ENCODE results near the gene ITPA.
"Not testable (repeated sequence)": the region's sequence is repeated elsewhere in the genome, so short reads cannot be mapped to it uniquely, and the experiment has no call there.

Gene ITPA

DNA sequence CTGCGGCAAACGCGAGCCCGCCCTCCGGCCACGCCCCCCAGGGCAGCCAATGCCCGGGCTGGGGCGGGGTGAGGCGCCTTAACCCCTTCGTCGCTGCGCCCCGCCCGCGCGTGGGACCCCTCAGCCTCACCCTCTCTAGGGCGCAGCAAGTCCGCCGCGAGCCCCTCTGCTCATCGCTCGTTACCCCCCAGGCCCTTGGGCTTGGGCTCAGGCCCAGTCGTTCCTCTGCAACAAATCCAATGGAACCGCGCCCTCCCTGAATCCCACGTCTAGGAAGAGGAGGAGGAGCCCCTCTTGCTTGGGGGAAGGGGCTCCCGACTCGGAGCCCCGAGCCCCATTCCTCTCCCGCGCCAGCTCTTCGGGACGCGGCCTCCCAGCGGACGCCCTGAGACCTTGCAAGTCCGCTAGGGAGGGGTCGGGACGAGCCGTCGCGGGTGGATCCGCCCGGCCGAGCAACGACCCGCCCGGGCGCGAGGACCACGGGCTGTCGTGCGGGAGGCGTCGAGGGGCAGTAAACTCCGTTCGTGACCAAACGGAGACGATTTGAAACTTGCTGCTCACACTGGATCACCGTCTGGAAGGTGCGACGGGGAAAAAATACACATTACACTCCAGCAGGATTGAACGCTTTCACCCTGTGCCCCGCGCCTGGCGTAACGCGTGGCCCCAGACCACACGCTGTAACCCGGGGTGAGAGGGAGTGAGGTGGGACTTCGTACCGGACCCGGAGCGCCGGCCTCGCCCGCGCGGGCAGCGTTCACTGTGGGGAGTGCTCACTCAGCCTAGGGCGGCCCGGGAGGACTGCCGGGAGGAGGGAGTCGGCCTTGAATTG is 35.5 kb upstream of the ITPA start:
- DNase-seq = peak; percentile 95

GRCh38 chr20:3174442-3175261 is 34.6 kb upstream of the ITPA start:
- DNase-seq = no peak

DNA sequence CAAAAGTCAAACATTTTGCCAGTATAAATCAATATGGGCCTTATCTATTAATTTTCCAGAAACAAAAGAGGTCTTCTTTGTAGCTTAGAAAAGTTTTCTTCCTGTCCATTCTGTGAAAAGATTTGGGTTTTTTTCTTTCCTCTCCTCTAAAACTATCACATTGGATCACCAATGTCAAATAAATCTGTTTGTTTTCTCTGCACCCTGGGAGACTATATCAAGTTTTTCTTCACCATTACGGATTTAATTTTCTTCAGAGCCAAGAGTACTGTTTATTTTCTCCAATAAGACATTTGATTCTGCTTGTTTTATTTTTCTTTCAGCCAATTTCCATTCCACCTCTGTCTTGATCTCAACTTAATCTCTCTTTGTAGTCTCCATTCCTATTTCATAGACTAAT is 34.0 kb upstream of the ITPA start:
- DNase-seq = no peak

DNA sequence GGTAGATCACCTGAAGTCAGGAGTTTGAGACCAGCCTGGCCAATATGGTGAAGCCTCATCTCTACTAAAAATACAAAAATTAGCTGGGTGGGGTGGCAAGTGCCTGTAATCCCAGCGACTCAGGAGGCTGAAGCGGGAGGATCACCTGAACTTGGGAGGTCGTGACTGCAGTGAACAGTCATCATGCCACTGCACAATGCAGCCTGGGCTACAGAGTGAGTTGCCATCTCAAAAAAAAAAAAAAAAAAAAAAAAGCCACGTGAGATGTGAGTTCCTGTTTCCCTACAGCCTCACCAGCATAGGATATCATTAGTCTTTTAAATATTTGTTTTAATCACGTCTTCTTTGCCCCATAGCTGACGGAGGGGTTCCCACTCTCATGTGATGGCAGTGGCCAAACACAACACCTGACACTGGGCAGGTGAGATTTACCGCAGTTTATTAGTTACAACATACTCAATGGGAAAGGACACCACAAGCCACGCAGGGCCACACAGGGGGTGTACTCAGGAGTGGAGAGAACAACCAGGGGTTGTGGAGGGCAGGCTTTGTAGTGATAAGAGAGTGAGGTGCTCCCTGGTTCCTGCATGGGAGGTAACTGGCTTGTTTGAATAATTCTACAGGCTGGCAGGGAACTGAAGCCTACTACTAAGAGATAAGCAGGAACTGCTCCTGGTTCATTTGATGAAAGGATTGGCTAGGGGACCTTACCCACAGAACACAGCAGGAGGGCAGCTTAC is 31.4 kb upstream of the ITPA start:
- no peak for DNase-seq

- DNase-seq = no peak
Measured at GRCh38 chr20:3180319-3180718, 29.0 kb upstream of the ITPA start.

DNA sequence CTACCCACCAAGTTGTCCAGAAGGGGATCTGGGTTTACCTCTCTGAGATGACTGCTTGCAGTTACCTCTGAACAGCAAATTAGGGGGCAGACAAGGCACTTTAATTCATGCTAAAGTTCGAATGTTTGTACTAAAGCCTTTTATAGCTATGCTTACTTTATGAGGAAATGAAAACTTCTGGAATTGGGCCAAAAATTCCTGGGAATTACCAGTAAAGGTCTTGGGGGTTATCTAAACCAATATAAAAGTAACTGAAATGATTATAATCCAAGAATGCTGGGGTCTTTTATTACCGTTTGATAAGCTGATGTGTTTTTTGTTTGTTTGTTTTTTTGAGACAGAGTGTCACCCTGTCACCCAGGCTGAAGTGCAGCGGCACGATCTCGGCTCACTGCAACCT is 28.0 kb upstream of the ITPA start:
- no peak for DNase-seq

DNA sequence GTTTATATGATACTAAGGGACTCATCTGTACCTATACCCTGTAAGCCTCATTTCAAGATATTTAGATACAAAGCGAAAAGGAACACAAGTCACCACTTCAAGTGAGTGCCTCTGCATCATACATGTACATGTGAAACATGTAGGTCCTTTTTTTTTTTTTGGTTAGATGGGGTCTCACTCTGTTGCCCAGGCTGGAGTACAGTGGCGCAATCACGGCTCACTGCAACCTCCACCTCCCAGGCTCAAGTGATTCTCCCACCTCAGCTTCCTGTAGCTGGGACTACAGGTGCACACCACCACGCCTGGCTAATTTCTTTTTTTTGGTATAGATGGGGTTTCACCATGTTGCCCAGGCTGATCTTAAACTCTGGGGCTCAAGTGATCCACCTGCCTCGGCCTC is 26.9 kb upstream of the ITPA start:
- DNase-seq = not testable (repeated sequence)

DNA sequence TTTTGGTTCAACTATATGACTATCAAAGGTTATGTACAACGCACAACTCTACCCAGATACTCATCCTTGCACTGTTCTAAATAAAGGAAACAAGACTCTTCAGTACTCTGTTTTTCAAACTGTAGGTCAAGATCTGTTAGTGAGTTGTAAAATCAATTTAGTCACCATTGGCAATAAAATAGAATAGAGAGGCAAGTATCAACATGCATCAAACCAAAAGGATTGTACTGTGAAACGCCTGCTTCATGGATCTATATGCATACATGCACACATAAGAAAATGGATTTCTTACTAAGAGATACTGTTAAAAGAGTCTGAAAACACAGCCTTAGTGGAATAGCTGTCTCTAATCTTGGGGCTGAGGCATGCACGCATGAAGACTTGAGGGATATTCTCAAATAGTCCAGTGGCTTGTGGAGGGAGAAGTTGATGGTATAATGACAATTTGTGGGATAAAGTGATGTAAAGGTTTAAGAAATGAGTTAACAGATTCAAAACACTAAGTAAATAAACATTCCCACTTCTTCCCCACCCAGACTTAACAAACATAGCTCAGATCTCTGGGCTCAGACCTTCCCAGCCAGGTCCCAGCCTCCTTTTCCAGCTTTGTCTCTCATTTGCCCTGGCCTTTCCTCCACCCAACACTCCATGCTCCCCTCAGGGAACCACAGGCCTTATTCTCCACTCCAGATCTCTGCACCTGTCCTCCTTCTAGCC is 25.2 kb upstream of the ITPA start:
- DNase-seq = no peak

DNA sequence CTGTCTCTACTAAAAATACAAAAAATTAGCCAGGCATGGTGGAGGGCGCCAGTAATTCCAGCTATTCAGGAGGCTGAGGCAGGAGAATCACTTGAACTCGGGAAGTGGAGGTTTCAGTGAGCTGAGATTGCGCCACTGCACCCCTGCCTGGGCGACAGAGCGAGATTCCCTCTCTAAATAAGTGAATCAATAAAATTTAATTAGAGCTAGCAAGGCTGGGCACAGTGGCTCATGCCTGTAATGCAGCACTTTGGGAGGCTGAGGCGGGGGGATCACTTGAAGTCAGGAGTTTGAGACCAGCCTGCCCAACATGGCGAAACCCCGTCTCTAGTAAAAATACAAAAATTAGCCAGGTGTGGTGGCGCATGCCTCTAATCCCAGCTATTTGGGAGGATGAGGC is 21.4 kb upstream of the ITPA start:
- not testable (repeated sequence) for DNase-seq

DNA sequence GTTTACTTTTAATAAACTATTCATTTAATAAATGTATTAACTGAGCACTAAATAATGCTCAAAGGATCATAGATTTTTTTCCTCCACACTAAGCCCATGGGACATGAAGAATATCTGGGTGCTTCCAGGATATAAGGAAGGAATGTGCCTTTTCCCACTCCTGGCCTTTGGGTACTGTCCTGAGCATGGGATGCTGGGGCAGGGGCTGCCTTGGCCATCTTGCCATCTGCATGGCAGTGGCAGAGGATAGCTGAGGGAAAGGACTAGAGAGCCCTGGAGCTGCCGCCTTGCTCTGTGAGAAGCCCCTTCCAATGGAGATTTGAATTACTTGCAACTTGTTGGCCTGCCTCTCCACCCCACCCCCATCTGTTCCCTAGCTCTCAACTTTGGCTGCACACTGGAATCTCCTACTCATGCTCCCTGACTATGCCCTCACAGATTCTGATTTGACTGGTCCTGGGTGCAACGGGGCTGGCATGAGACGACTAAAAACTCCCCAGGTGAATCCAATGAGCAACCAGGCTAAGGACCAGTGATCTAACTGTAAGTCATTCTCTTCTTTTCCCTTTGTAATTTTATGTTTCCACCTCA is 20.4 kb upstream of the ITPA start:
- no peak for DNase-seq

GRCh38 chr20:3189561-3190131 is 19.7 kb upstream of the ITPA start:
- no peak for DNase-seq

DNA sequence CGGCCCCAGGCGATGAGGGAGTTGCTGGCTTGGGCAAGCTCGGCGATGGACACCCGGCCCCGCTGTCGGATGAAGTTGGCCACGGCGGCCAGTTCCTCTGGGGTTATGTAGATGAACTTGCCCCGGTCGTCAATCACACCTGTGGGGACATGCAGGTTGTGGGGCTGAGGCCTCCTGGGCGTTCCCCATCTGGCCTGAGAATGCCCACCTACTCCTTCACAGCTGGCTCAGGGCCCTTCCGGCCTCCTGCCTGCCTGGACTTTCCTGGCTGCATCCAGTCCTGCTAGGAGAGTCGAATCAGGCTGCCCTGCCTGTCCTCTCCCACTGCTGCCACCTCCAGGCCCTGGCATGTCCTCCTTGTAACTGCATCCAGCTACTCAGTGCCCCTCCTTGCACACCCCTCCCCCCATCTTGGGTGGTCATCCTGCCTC is 18.6 kb upstream of the ITPA start:
- no peak for DNase-seq

DNA sequence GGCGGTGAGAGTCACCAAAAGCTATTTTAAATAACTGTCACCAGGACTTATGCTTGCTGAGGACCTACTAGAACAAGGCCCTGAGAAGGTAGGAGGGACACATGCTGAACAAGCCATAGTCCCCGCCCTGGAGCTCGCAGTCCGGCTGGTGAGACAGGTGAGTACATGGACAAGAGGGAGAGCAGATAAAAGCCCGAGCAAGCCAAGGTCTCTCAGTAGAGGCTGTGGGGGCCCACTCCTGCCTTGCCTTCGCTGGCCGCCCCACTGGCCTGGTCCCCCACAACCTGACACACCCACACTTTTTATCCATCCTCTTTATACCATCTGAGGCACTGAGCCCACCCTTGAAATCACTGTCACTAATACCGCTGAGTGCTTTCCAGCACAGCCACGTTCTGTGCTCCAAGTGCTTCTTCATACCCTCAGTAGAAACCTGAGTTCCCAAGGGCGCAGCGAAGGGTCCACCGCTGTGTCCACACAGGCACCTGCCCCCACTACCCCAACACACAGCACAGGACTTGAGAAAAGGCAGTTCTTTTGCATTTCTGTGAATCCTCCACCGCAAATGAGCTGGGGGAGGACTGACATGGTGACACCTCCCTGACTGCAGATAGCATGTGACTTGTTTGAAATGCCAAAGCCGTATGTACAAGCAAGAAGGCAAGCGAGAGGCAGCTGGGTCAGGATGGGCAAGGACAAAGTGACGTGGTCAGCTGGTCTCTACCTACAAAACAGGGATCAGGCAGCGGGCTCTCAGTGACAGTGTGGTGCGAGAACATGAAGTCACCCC is 16.9 kb upstream of the ITPA start:
- DNase-seq = no peak

DNA sequence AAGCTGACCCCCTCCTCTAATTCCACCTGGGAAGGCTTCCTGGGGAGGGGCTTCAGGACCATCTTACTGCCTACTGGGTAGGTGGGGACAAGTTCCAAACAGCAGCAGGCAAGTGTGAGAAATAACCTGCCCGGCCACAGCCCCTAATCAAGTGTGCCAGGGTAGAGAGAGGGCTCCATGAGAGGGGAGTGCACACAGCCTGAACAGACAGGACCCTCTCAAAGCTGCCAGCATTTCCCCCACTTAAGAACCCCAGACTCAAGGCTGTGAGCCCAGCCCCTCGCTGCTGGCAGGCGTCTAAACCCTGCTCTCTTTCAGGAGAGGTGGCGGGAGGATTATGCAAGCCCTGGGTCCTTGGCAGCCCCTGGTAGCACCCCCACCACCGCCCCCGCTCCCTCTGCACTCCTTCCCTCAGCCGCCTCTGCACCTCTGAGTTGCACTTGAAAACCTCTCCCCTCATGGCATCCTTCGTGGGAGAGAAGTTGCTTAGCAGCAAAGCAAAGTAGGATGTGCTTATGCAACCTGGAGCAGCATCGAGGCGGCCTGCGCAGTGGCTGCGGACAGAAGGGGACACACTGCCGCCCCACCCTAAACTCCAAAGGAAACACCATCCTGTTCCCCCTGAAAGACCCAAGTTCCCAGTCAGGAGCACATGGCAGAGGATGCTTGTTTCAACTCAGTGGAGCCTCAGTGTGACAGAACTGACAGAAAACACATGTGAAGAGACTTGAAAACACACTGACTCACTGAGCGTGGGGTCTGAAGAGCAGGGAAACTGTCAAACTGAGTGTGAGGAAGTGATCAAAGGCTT is 15.3 kb upstream of the ITPA start:
- no peak for DNase-seq

- no peak for DNase-seq
Measured at GRCh38 chr20:3194617-3195280, 14.5 kb upstream of the ITPA start.

DNA sequence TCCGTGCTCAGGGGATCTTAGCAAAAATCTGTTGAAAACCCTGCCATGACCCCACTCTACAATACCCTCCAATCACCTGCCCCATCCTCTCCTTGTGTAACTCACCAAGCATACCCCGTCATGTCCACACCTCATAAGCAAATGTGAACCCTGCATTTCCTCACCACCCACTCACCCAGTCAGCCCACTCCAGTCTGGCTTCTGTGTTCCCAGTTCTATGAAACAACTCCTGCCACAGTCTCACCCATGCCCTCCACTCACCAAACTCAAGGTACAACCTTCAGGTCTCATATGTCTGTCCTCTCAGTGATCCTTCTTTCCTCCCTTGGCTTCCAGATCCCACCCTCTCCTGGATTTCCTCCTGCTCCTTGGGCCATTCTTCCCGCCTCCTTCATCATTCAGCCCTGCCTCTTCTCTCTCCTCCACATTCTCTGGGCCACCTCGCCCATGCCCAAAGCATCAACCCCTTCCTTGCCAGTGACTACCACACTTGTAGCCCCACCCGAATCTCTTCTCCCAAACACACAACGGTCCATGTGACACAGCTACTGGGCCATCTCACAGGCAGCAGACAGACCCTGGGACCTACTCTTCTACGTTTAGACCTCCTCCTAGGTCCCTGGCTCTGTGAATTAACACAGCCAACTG is 13.6 kb upstream of the ITPA start:
- no peak for DNase-seq

DNA sequence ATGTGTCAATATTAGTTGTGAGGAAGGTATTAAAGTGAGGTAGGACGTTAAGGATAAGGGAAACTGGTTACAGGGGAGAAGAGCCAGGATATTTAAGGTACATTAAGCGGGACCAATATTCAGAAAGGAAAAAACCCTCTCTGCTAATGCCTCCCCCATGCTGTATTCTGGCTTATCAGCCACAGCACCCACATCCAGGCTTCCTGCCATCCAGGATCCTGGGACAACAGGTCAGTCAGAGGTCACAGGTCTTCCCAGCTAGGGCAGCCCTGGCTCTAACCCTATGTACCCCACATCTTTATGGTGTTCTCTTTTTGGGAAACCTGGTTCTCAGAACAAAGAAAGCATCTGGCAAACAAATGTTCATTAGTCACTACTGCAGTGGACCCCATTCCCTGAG is 10.1 kb upstream of the ITPA start:
- DNase-seq = no peak

GRCh38 chr20:3199976-3200755 is 9.1 kb upstream of the ITPA start:
- DNase-seq = no peak
